GM21528 (cell line): ENCODE measurements around the gene NTM.
"Not testable (repeated sequence)": the region's sequence is repeated elsewhere in the genome, so short reads cannot be mapped to it uniquely, and the experiment has no call there.

Experiments
- ATAC-seq: cut with Tn5 transposase; IDR thresholded peaks from one replicate; pipeline ENCODE4 v1.9.1; 2021; ENCODE audit warnings: mild to moderate bottlenecking, moderate library complexity; ENCODE audit not compliant: unreplicated experiment, low FRiP score

Gene NTM

DNA sequence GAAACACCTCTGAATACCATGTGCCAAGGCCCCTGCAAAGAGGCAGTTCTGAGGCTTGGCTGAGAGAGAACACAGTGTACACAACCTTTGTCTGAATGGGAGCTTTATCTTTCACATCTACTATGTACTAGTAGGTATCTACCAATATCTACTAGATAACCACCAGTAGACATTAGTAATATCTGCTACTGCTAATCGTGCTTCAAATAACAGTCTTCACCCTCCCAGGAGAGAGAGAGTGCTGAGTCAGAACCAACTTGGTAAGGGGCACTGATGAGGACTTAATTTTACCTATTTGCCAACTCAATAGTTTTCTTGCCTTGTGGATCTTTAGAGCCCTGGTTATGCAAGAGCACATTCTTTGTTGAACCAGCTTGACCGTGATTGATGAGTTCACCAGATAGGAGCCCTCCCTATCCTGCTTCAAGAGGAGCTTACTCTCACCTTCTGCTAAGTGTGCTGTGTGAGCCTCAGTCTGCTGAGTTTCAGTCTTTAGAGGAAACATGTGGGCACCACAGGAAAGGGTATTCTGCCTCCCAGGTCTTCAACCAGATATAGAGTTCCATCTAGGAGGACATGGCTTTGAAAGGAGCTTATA lies 967.5 kb downstream of the NTM start:
- ATAC-seq: no peak

DNA sequence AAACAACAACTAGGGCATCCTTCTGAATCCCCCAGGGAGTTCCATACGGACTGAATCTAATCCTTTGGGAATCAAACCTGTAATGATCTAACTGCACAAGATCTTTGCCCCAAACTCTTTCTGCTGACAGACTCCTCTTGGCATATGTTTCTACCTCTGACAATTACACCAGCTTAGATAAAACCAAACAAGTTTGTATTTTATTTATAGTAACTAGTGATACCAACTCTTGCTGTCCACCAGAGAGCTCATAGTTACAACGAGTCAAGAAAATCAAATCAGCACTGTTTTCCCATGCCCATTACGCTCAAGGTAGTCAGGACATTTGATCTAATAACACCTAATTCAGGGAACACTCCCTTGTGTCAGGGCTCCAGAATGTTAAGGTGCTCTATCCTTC lies 972.0 kb downstream of the NTM start:
- ATAC-seq: no peak

DNA sequence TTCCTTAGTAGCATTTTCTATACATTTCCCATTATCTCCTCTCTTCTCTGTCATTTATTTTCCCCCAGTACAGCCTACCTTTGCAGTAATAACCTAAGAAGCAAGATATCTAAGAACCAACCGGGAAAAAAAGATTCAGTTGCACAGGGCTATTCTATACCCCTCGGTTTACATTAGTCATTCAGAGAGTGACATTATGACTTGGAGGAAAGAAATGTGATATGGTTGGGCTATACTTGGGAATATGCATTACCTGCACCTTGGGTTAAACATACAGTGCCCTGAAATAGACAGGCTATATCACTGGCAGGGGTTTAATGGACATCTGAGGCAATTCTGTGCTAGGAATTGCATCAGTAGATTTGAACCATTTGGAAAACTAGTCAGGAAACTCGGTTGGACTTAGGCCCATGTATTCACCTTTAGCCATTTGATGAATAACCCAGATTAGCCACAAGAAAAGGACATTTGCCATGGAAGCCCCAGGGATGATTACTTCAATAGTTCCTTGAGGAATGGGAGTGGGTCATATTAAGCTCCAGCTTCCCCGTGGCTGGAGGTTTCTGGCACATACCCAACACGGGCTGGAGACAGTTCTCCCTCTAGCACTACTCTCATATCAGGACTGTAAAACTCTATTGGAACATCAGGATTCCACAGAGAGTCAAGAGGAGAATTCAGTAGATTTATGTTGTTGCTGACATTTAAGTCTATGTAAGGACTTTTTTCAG lies 973.2 kb downstream of the NTM start:
- no peak for ATAC-seq

DNA sequence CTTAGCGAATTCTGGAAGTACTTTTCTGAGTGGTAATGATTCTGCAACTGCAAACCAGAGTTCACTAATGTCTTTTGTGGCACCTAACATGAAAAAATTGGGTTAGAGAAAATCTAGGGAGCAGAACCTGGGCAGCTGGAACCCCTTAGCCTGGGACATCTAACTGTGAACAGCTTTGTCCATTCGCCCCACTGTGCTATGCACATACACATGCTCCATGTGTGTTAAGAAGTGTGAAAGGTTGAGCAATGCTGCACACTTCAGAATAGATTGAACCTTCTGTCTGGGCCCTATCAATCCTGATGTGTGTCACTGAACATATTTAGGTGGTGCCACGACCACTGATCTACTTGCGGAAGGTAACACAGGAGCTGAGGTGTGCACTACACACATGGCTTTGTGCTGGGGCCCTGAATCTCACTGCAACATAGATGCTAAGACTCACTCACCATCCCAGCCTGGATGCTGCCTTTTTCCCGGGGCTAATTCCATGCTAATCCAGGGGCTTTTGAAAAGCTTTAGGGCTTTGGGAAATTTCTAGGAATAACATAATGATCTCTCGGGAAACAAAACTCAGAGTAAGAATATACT lies 976.2 kb downstream of the NTM start:
- ATAC-seq: no peak

DNA sequence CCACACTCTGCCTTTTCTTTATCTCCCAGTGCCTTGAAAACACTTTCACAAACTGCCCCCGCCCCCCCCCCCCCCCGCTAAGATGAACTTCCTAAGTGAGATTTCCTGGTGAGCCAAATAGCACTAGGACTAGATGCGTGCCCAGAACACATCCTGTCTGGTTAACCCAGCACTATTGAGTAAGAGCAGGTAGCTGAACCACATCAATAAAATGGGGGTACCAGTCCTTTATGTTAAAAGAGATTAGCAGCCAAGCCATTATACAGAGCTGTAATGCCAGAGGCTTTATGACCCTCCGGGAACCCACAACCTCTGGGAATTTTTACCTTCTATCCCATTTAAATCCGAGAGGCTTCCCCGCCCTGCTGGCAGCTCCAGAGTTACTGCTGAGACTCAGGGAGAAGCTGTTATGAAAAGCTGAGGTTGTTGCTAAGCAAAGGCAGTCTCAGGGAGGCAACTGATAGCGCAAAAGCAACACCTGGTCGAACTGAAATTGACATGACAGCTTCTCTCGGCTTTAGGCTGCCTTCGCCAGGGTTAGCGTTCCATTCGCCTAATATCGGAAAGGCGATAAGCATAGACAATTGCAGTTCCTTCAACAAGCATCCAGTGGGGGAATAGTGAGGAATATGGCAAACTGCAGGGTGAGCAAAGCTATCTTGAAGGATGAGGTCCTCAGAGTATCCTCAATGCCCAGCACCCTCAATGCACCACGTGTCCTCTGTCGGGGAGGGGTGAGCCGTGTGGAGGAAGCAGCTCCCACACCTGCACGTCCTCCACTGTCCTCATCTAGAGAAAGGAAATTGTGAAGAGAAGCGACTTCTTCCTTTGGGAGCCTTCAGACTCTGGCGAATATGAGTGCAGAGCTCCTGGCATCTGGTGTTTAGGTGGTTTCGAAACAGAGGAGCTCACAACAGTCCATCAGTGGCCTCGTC lies 977.0 kb downstream of the NTM start:
- no peak for ATAC-seq

DNA sequence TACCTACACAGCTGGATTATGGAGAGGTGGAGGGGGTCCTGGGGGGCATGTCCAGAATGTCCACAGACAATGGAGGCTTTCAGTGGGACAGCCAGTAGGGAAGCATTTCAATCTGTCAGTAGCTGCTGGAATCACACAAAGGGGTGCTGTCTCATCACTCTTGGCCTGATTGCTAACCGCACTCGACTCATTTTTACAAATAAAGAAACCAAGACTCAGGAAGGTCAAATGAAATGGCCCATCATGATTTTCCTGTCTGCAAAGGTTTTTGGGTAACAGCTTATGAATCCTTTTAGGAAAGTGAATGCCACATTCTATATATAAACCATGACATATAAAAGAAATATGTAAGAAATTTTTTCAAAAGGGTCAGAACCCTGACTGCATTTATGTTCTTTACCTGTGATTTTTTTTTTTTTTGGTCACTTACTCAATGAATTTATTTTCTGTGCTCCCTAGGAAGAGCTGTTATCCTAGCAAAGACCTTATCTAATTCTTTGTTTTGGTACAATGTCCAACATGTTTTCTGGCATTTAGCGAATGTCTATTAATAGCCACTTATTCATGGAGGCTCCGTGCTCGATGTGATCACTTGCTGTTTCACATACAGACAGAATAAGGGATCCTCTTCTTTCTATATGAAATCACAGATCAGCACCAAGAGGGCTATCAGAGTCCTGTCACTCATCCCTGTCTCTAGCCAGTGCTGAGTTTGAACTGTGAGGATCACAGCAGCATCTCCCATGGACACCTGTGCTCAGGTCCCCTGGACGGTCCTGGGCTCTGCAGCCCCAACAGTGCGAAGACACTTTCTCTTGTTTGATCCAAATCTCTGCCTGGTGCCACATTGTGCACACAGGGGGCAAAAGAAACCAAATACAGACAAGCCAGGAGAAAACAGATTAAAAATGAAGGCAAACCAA lies 979.7 kb downstream of the NTM start:
- ATAC-seq: no peak

DNA sequence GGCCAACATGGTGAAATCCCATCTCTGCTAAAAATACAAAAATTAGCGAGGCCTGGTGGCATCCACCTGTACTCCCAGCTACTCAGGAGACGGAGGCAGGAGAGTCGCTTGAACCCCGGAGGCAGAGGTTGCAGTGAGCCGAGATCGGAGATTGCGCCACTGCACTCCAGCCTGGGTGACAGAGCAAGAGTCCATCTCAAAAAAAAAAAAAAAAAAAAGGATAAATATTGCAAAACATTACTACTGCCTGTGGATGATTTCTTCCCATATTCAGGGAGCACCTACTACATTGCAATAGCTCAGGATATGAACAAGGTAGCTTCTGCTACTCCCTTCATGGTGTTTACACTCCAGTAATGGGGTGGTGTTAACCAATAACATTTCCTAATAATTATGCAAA lies 980.6 kb downstream of the NTM start:
- no peak for ATAC-seq

DNA sequence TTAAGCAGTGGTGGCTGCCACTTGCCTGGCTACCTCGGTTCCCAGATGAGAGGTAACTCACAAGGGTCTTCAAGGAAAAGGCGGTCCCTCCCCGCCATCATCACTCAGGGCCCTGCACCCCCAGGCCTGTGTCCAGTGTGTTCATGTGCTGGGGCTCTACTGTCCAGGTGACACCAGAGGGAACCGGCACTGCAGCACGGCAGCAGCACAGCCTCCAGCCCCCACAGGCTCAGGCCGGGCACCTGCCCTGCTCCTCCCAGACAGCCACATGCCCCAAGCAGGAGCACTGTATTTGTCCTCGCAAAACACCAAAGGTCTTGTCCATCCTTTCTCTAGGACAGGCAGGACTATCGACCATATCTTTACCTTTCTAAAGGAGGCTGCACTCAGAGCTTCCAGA lies 982.1 kb downstream of the NTM start:
- no peak for ATAC-seq

DNA sequence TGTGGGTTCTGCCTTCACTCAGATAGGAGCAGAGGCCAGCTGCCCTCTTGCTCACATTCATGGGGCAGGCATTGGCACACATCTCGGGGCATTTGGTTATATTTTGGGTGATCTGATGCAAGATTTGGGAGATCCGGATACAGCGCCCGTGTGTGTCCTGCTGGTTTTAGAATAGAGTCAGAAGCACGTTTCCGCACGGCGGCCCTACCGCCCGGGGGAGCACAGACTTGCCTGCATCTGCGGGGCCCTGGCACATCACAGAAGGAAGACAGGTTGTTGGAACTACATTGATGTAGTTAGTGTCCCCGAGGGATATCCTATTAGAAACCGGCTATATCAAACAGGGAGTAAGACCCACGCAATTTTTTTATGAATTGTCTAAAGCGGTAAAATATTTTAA lies 982.8 kb downstream of the NTM start:
- ATAC-seq: no peak

DNA sequence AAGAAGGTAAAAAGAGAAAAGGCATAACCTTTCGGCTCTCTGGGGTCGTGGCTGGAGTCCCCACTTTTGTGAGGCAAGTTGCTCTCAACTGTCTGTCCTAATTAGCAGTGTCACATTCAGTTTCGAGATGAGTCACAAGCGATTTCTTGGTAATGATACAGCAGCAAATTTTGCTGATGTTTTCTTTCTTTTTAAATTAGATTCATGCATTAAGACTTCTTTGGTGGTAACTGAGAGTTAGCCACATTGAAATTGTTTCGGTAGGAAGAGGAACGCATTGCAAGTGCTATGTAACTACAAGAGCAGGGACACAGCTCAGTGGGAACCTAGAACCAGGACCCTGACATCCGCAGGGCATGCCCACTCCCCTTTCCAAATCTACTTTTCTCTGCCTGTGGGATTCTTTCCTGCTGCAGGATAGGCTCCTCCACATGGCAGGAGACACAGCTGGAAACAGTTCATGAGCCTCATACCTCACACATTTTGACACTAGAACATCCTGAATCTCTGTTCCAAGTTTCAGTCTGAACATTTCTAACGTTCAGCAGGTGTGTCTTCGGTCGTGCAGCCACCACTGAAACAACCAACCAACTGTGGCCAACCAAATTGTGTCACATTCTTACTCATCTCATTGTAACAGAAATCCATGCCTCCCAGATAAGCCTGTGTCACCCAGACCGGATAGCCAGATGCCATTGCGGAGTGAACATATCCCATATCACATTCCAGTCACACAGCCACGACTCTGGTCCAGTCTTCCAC lies 987.6 kb downstream of the NTM start:
- peak; percentile 81 for ATAC-seq

DNA sequence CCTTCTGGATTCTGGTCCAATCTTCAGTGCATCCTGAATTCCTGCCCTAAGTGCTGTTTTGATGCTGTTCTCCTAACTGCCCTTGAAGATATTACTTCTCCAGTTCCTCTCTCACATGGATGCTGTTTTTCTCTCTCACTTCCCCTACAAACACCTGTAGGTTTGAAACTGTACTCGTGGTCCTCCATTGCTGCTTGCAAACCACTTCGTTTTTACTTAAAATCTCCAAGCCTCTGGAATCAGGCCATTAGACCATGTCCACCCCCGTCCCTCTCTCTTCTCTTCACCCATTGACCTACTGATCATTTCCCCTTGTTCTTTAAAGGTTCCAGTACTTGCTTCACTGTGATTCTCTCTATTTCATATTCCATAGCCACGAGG lies 988.1 kb downstream of the NTM start:
- ATAC-seq: peak; percentile 51

DNA sequence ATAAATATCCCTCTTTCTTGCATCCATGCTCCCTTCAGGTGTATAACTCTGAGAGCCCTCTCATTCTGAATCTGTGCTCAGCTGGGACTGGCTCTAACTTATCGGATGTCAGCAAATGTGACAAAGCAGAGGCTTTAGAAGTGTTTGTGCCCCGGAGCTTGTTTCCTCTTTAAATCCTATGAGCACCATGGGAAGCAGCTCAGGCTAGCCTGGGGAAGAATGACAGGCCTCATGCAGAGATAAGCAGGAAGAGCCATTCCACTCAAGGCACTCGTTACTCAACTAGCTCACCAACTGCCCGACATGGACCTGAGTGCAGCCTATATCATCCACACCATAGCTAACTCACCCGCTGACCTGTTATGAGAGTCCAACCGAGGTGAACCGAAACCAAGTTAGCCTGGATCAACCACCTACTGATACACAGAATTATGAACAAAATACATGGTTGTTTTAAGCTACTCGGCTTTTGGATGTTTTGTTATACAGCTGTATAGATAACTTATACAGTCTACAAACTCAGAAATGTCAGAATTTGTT lies 990.7 kb downstream of the NTM start:
- no peak for ATAC-seq

DNA sequence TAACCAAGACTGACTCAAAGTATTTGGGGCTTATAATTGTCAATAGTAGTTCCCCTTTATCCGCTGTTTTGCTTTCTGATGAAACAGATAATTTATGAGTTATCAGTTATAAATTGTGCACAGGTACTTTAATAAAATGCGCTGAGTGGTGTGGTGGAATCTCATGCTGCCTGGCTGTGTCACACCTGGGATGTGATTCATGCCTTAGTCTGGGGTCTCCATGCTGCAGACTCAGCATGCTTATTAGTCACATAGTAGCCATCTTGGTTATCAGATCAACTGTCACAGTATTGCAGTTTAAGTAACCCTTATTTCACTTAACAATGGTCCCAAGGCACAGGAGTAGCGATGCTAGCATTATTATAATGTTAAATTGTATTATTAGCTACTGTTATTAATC lies 995.2 kb downstream of the NTM start:
- ATAC-seq: no peak

DNA sequence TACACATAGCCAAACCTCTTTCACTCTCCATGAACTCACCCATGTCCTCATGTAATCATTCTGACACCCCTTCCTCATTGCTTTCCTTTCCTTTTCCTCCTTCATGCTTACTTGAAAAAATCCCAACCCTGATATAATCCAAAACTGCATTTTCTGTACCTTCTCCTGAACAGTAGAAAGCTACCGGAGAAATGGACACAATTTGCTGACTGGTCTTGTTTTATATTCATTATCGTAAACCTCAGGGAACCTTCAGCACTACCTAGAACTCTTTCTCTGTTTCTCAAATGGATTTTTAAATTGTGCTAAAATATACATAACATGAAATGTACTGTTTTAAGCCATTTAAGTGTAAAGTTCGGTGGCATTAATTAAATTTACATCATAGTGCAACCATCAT lies 996.9 kb downstream of the NTM start:
- no peak for ATAC-seq

DNA sequence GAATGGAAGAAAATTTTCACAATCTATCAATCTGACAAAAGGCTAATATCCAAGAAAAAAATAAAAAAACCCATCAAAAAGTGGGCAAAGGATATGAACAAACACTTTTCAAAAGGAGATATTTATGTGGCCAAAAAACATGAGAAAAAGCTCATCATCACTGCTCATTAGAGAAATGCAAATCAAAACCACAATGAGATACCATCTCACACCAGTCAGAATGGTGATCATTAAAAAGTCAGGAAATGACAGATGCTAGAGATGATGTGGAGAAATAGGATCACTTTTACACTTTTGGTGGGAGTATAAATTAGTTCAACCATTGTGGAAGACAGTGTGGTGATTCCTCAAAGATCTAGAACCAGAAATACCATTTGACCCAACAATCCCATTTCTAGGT lies 999.7 kb downstream of the NTM start:
- not testable (repeated sequence) for ATAC-seq

DNA sequence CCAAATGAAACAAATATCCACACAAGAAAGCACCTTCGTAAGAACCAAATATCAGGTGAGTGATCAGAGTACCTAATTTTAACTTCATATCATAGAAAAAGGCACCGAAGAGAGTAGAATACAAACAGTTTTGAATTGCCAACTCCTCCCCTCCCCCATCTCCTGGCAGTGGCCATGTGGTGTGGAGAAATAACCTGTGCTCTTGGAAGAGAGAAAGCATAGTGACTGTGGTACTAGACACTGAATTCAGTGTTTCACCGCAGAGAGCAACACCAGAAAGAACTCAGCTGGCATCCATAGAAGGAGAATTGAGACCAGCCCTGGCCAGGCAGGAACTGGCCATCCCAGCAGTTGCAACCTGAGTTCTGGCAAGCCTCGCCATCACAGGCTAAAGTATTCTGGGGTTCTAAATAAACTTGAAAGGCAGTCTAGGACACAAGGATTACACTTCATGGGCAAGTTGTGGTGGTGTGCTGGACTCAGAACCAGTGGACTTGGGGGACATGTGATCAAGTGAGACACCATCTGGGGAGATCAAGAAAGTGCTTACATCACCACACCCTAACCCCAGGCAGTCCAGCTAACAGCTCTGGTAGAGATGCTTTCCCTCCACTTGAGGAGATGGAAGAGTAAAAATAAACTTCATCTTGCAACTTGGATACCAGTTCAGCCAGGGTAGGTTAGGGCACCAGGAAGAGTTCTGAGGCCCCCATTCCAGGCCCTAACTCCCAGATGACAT lies 1003.2 kb downstream of the NTM start:
- no peak for ATAC-seq

DNA sequence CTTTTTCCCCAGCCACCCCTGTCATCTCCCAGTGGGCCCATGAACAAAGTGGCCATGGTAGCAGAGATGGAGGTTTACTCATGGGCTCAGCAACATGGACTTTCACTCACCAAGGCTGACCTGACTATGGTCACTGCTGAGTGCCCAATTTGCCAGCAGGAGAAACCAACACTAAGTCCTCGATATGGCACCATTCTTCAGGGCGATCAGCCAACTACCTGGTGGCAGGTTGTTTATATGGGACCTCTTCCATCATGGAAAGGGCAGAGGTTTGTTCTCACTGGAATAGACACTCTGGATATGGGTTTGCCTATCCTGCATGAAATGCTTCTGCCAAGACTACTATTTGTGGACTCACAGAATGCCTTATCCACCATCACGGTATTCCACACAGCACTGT lies 1009.1 kb downstream of the NTM start:
- no peak for ATAC-seq
